ENCODE results near the gene PCSK4.

The PCSK4 gene

GRCh38 chr19:1438035-1438932 is 51.9 kb downstream of the PCSK4 start, which contains the start of gene RPS15 (continued):
- peak; percentile 36 for TF ChIP-seq ZNF18 (tag by site-specific recombination; IDR thresholded peaks at IDR 0.05)
- no peak for TF ChIP-seq ZNF473 (tag by site-specific recombination; IDR thresholded peaks at IDR 0.05)
- TF ChIP-seq ELK4 (IDR thresholded peaks at IDR 0.05; ENCODE audit: borderline replicate concordance, low read depth, low read length) = no peak
- TF ChIP-seq OSR2 (tag by site-specific recombination; IDR thresholded peaks at IDR 0.05) = no peak
- no peak for TF ChIP-seq ZNF404 (tag by site-specific recombination; IDR thresholded peaks at IDR 0.05)
- TF ChIP-seq WT1 (tag by site-specific recombination; IDR thresholded peaks at IDR 0.05) = peak; percentile 62; the same call in 1 of the 2 replicates
- no peak for TF ChIP-seq ZNF112 (tag by site-specific recombination; IDR thresholded peaks at IDR 0.05)
- TF ChIP-seq ZNF449 (tag by site-specific recombination; IDR thresholded peaks at IDR 0.05) = no peak
- TF ChIP-seq ZBTB10 (tag by site-specific recombination; IDR thresholded peaks at IDR 0.05) = peak; percentile 81
- peak; percentile 95 for TF ChIP-seq ZBTB17 (tag by site-specific recombination; IDR thresholded peaks at IDR 0.05)
- TF ChIP-seq ZNF639 (tag by site-specific recombination; IDR thresholded peaks at IDR 0.05) = peak; percentile 94
- no peak for TF ChIP-seq ZNF362 (tag by site-specific recombination; IDR thresholded peaks at IDR 0.05)
- TF ChIP-seq ZNF248 (tag by site-specific recombination; IDR thresholded peaks at IDR 0.05) = no peak
- TF ChIP-seq SP3 (tag by site-specific recombination; IDR thresholded peaks at IDR 0.05) = peak; percentile 96
- 0 out of 2 replicates have a peak, but pooled peaks have one; percentile 52 for TF ChIP-seq ZNF664 (tag by site-specific recombination; IDR thresholded peaks at IDR 0.05)
- no peak for TF ChIP-seq ZNF350 (tag by site-specific recombination; IDR thresholded peaks at IDR 0.05)
- no peak for TF ChIP-seq BCL11A (tag by site-specific recombination; IDR thresholded peaks at IDR 0.05; ENCODE audit: low read depth)
- 0 out of 2 replicates have a peak, but pooled peaks have one; percentile 25 for TF ChIP-seq PRDM2 (tag by site-specific recombination; IDR thresholded peaks at IDR 0.05; ENCODE audit: borderline replicate concordance)
- TF ChIP-seq ZNF707 (tag by site-specific recombination; IDR thresholded peaks at IDR 0.05) = no peak

Data from HEK293 (cell line).